HUES64 (cell line): Measurements from ENCODE around the gene SIGLEC1.

Source experiments
- H3K27ac ChIP-seq: 2 replicates; pipeline ENCODE4 v1.7.0; 2013; ENCODE audit warnings: low read depth, low read length, inconsistent platforms
- H3K27me3 ChIP-seq: 2 replicates; pipeline ENCODE4 v1.6.1; 2013; ENCODE audit warnings: mild to moderate bottlenecking, low read length; ENCODE audit not compliant: insufficient read depth
- H3K36me3 ChIP-seq: 2 replicates; pipeline ENCODE4 v1.6.1; 2013; ENCODE audit warnings: mild to moderate bottlenecking, low read length; ENCODE audit not compliant: insufficient read depth
- H3K4me1 ChIP-seq: 2 replicates; pipeline ENCODE4 v1.6.1; 2013; ENCODE audit warnings: mild to moderate bottlenecking, low read length, moderate library complexity; ENCODE audit not compliant: insufficient read depth
- H3K4me3 ChIP-seq: 2 replicates; pipeline ENCODE4 v1.5.1; 2013; ENCODE audit warnings: mild to moderate bottlenecking, low read length, moderate library complexity
- H3K9ac ChIP-seq: 2 replicates; pipeline ENCODE4 v1.6.1; 2013; ENCODE audit warnings: mild to moderate bottlenecking, low read depth, low read length
- H3K9me3 ChIP-seq: 2 replicates; pipeline ENCODE4 v1.6.1; 2013; ENCODE audit warnings: low read depth, low read length; ENCODE audit not compliant: insufficient read depth
- WGBS: fragments of 150-250, 120-280 bp; methylation state at CpG from one replicate; pipeline ENCODE4 v1.1.7; 2013; ENCODE audit warnings: missing lambda C conversion rate; 5-methylcytosine and 5-hydroxymethylcytosine counted together

The SIGLEC1 gene

GRCh38 chr20:3723284-3723683 lies 10.9 kb upstream of the SIGLEC1 start:
- H3K4me3 ChIP-seq = no peak overlapping the region
- no peak overlapping the region for H3K9ac ChIP-seq
- no peaks in the 10 kb centered on the region for H3K9me3 ChIP-seq
- peaks cover 4% of the 10 kb centered on the region; the same call in 1 of the 2 replicates for H3K4me1 ChIP-seq
- H3K36me3 ChIP-seq = no peaks in the 10 kb centered on the region
- H3K27ac ChIP-seq = no peak overlapping the region
- 93% methylated on average over 8 of the region's 8 CpGs for WGBS
- H3K27me3 ChIP-seq = peaks cover 11% of the 10 kb centered on the region; the same call in 1 of the 2 replicates

GRCh38 chr20:3721912-3722311 lies 9.5 kb upstream of the SIGLEC1 start:
- H3K9ac ChIP-seq = no peak overlapping the region
- no peak overlapping the region for H3K27ac ChIP-seq
- H3K4me1 ChIP-seq = peaks cover 4% of the 10 kb centered on the region; the same call in 1 of the 2 replicates
- H3K27me3 ChIP-seq = 0 out of 2 replicates have a peak, but pooled peaks cover 1% of the 10 kb centered on the region
- H3K9me3 ChIP-seq = no peaks in the 10 kb centered on the region
- WGBS = 100% methylated on average over 1 of the region's 4 CpGs
- H3K36me3 ChIP-seq = no peaks in the 10 kb centered on the region
- no peak overlapping the region for H3K4me3 ChIP-seq

- WGBS = 84% methylated on average over 5 of the region's 6 CpGs
- Histone ChIP-seq H3K36me3 (no peaks in the 10 kb centered on the region), H3K9ac (no peak overlapping the region), H3K9me3 (no peaks in the 10 kb centered on the region), H3K4me1 (peaks cover 4% of the 10 kb centered on the region; the same call in 1 of the 2 replicates), H3K27me3 (no peaks in the 10 kb centered on the region), H3K4me3 (no peak overlapping the region), H3K27ac (no peak overlapping the region)
These were observed 8.2 kb upstream of the SIGLEC1 start for GRCh38 chr20:3720626-3721025.

GRCh38 chr20:3720068-3720467 lies 7.7 kb upstream of the SIGLEC1 start:
- no peak overlapping the region for H3K9ac ChIP-seq

GRCh38 chr20:3719046-3719445 lies 6.6 kb upstream of the SIGLEC1 start:
- H3K4me1 ChIP-seq = peaks cover 4% of the 10 kb centered on the region; the same call in 1 of the 2 replicates
- H3K27me3 ChIP-seq = no peaks in the 10 kb centered on the region
- no peak overlapping the region for H3K9ac ChIP-seq
- no peaks in the 10 kb centered on the region for H3K36me3 ChIP-seq
- H3K9me3 ChIP-seq = no peaks in the 10 kb centered on the region
- H3K27ac ChIP-seq = no peak overlapping the region
- 89% methylated on average over 4 of the region's 4 CpGs for WGBS
- H3K4me3 ChIP-seq = no peak overlapping the region

More at GRCh38 chr20:3720068-3720467, 7.7 kb upstream of the SIGLEC1 start:
- Histone ChIP-seq H3K4me3 (no peak overlapping the region), H3K27ac (no peak overlapping the region), H3K9me3 (no peaks in the 10 kb centered on the region), H3K27me3 (no peaks in the 10 kb centered on the region), H3K4me1 (peaks cover 4% of the 10 kb centered on the region; the same call in 1 of the 2 replicates), H3K36me3 (no peaks in the 10 kb centered on the region)
- 79% methylated on average over 2 of the region's 2 CpGs for WGBS

- Histone ChIP-seq H3K4me1 (peaks cover 4% of the 10 kb centered on the region; the same call in 1 of the 2 replicates), H3K27ac (no peak overlapping the region), H3K27me3 (no peaks in the 10 kb centered on the region), H3K36me3 (no peaks in the 10 kb centered on the region), H3K4me3 (no peak overlapping the region), H3K9ac (no peak overlapping the region), H3K9me3 (no peaks in the 10 kb centered on the region)
- 70% methylated on average over 4 of the region's 4 CpGs for WGBS
These were observed 3.9 kb upstream of the SIGLEC1 start for GRCh38 chr20:3716195-3716834.

GRCh38 chr20:3714092-3714491 lies 1.7 kb upstream of the SIGLEC1 start:
- no peak overlapping the region for H3K27ac ChIP-seq
- 94% methylated on average over 4 of the region's 4 CpGs for WGBS
- H3K4me1 ChIP-seq = no peaks in the 10 kb centered on the region
- H3K9ac ChIP-seq = no peak overlapping the region
- H3K36me3 ChIP-seq = no peaks in the 10 kb centered on the region
- no peaks in the 10 kb centered on the region for H3K9me3 ChIP-seq
- H3K27me3 ChIP-seq = no peaks in the 10 kb centered on the region
- H3K4me3 ChIP-seq = no peak overlapping the region

- 90% methylated on average over 4 of the region's 4 CpGs for WGBS
- Histone ChIP-seq H3K9me3 (no peaks in the 10 kb centered on the region), H3K27ac (no peak overlapping the region), H3K4me1 (no peaks in the 10 kb centered on the region), H3K27me3 (no peaks in the 10 kb centered on the region), H3K4me3 (no peak overlapping the region), H3K9ac (no peak overlapping the region), H3K36me3 (no peaks in the 10 kb centered on the region)
These were observed 887 bp downstream of the SIGLEC1 start for GRCh38 chr20:3711484-3711941.

- H3K27me3 ChIP-seq = no peaks in the 10 kb centered on the region
- no peaks in the 10 kb centered on the region for H3K9me3 ChIP-seq
- no peak overlapping the region for H3K27ac ChIP-seq
- H3K4me3 ChIP-seq = no peak overlapping the region
- H3K9ac ChIP-seq = no peak overlapping the region
- 40% methylated on average over 18 of the region's 18 CpGs for WGBS
- no peaks in the 10 kb centered on the region for H3K36me3 ChIP-seq
- H3K4me1 ChIP-seq = no peaks in the 10 kb centered on the region
These were observed 1.5 kb downstream of the SIGLEC1 start for GRCh38 chr20:3710703-3711483.

GRCh38 chr20:3710011-3710466 lies 2.4 kb downstream of the SIGLEC1 start:
- H3K36me3 ChIP-seq = no peaks in the 10 kb centered on the region
- no peaks in the 10 kb centered on the region for H3K9me3 ChIP-seq
- H3K27ac ChIP-seq = no peak overlapping the region
- no peaks in the 10 kb centered on the region for H3K27me3 ChIP-seq
- WGBS = 87% methylated on average over 6 of the region's 6 CpGs
- no peak overlapping the region for H3K9ac ChIP-seq
- no peaks in the 10 kb centered on the region for H3K4me1 ChIP-seq
- no peak overlapping the region for H3K4me3 ChIP-seq

GRCh38 chr20:3707508-3707899 lies 4.9 kb downstream of the SIGLEC1 start:
- Histone ChIP-seq H3K27me3 (no peaks in the 10 kb centered on the region), H3K36me3 (no peaks in the 10 kb centered on the region), H3K4me1 (no peaks in the 10 kb centered on the region), H3K4me3 (no peak overlapping the region), H3K9me3 (no peaks in the 10 kb centered on the region), H3K9ac (no peak overlapping the region), H3K27ac (no peak overlapping the region)
- WGBS = 88% methylated on average over 3 of the region's 3 CpGs
